Neural cell (in vitro differentiated cells): ENCODE results near the gene SH3BP4. TPM values are rescaled to one million over a fixed set of nuclear protein-coding genes. Genes with fewer than 3 reads are reported as not detected.

Experiments used
- H2AFZ ChIP-seq: fragments of 200-600, 300-800 bp; sonication (generic), shearing (Covaris generic); 2 replicates; pipeline ENCODE4 v1.6.0; 2014; ENCODE audit warnings: low read depth, mild to moderate bottlenecking, antibody characterized with exemption, low read length, moderate library complexity
- H3F3A ChIP-seq: fragments of 200-600 bp; shearing (Covaris generic); 2 replicates; pipeline ENCODE4 v1.6.1; 2016; ENCODE audit warnings: mild to moderate bottlenecking, moderate library complexity, mixed read lengths, antibody characterized with exemption, low read length; ENCODE audit not compliant: insufficient read depth, poor library complexity, severe bottlenecking
- H3K27ac ChIP-seq: fragments of 200-600, 300-800 bp; sonication (generic), shearing (Covaris generic); 2 replicates; pipeline ENCODE4 v1.5.1; 2014; ENCODE audit warnings: mild to moderate bottlenecking, low read length, moderate library complexity
- H3K27me3 ChIP-seq: fragments of 300-800, 200-600 bp; sonication (generic), shearing (Covaris generic); 2 replicates; pipeline ENCODE4 v1.6.0; 2014; ENCODE audit warnings: mild to moderate bottlenecking, low read depth, low read length, moderate library complexity; ENCODE audit not compliant: insufficient read depth
- H3K36me3 ChIP-seq: fragments of 300-800, 200-600 bp; sonication (generic), shearing (Covaris generic); 2 replicates; pipeline ENCODE4 v1.5.1; 2014; ENCODE audit warnings: mild to moderate bottlenecking, antibody characterized with exemption, low read length, moderate library complexity; ENCODE audit not compliant: insufficient read depth
- H3K4me2 ChIP-seq: fragments of 300-800, 200-600 bp; sonication (generic), shearing (Covaris generic); 2 replicates; pipeline ENCODE4 v1.6.0; 2014; ENCODE audit warnings: mild to moderate bottlenecking, low read length
- H3K4me3 ChIP-seq: fragments of 300-800, 200-600 bp; sonication (generic), shearing (Covaris generic); 2 replicates; pipeline ENCODE4 v1.5.1; 2014; ENCODE audit warnings: mild to moderate bottlenecking, low read length, moderate library complexity
- H3K79me2 ChIP-seq: fragments of 200-600 bp; shearing (Covaris generic); replicated peaks from 2 replicates; pipeline ENCODE4 v1.6.0; 2014; ENCODE audit warnings: mild to moderate bottlenecking, low read length, moderate library complexity; ENCODE audit not compliant: insufficient read depth
- H3K9ac ChIP-seq: fragments of 300-800, 200-600 bp; sonication (generic), shearing (Covaris generic); 2 replicates; pipeline ENCODE4 v1.6.1; 2016; ENCODE audit warnings: mild to moderate bottlenecking, low read length, mixed read lengths
- H3K9me2 ChIP-seq: fragments of 200-600 bp; shearing (Covaris generic); 2 replicates; pipeline ENCODE4 v1.6.1; 2016; ENCODE audit warnings: mild to moderate bottlenecking, low read length, mixed read lengths; ENCODE audit not compliant: insufficient read depth
- H3K9me3 ChIP-seq: fragments of 200-600, 300-800 bp; sonication (generic), shearing (Covaris generic); 2 replicates; pipeline ENCODE4 v1.6.1; 2016; ENCODE audit warnings: mild to moderate bottlenecking, mixed run types, low read length, moderate library complexity, mixed read lengths
- H4K20me1 ChIP-seq: fragments of 200-600 bp; shearing (Covaris generic); 2 replicates; pipeline ENCODE4 v1.6.1; 2016; ENCODE audit warnings: mild to moderate bottlenecking, mixed run types; ENCODE audit not compliant: insufficient read depth
- CTCF ChIP-seq: fragments of 450-650 bp; IDR thresholded peaks from 2 replicates; pipeline ENCODE4 v1.5.1; 2014; ENCODE audit warnings: antibody characterized with exemption, mild to moderate bottlenecking, moderate library complexity; ENCODE audit not compliant: poor library complexity, severe bottlenecking
- EP300 ChIP-seq: fragments of 450-650 bp; conservative IDR thresholded peaks from 2 replicates; pipeline ENCODE4 v1.6.1; 2014; ENCODE audit warnings: antibody characterized with exemption, mild to moderate bottlenecking, moderate library complexity; ENCODE audit not compliant: poor library complexity, severe bottlenecking
- EZH2 ChIP-seq: fragments of 200-600, 300-800 bp; shearing (Covaris generic), sonication (generic); IDR thresholded peaks from 2 replicates; pipeline ENCODE4 v1.6.1; 2014; ENCODE audit warnings: antibody characterized with exemption, low read length, borderline replicate concordance, mild to moderate bottlenecking; ENCODE audit not compliant: insufficient read depth, poor library complexity, severe bottlenecking
- MXI1 ChIP-seq: fragments of 450-650 bp; conservative IDR thresholded peaks from 2 replicates; pipeline ENCODE4 v1.6.1; 2014; ENCODE audit warnings: antibody characterized with exemption, mild to moderate bottlenecking; ENCODE audit not compliant: poor library complexity, severe bottlenecking
- POLR2AphosphoS5 ChIP-seq: IDR thresholded peaks from 2 replicates; pipeline ENCODE4 v1.6.1; 2012
- RAD21 ChIP-seq: fragments of 450-650 bp; conservative IDR thresholded peaks from 2 replicates; pipeline ENCODE4 v1.6.1; 2014; ENCODE audit warnings: antibody characterized with exemption, mild to moderate bottlenecking, moderate library complexity
- REST ChIP-seq: IDR thresholded peaks from 2 replicates; pipeline ENCODE4 v1.6.1; 2012; ENCODE audit warnings: borderline replicate concordance
- SMC3 ChIP-seq: fragments of 450-650 bp; conservative IDR thresholded peaks from 2 replicates; pipeline ENCODE4 v1.6.1; 2014; ENCODE audit warnings: antibody characterized with exemption, mild to moderate bottlenecking, moderate library complexity; ENCODE audit not compliant: poor library complexity
- TAF1 ChIP-seq: IDR thresholded peaks from 2 replicates; pipeline ENCODE4 v1.6.1; 2012; ENCODE audit warnings: low read depth
- polyA plus RNA-seq: library from polyadenylated mRNA; depleted of rRNA; stranded (reverse); fragments of >200 nt; gene quantifications from 2 replicates; pipeline ENCODE4 v1.2.3, GENCODE V29; 2014

SH3BP4 gene
- polyA plus RNA-seq, 1 donor from 2014 or later, result 3.3 TPM

GRCh38 chr2:234958311-234958710 is 6.5 kb downstream of the SH3BP4 start:
- Histone ChIP-seq H3K9ac (no peak overlapping the region), H2AFZ (no peak overlapping the region), H3K4me2 (no peak overlapping the region), H3K27me3 (no peaks in the 10 kb centered on the region), H3K9me2 (no peaks in the 10 kb centered on the region), H3K79me2 (peaks cover 90% of the 10 kb centered on the region), H3K9me3 (no peaks in the 10 kb centered on the region), H3K36me3 (no peaks in the 10 kb centered on the region), H4K20me1 (no peaks in the 10 kb centered on the region), H3K4me3 (no peak overlapping the region), H3K27ac (no peak overlapping the region), H3F3A (no peaks in the 10 kb centered on the region)
- TF ChIP-seq SMC3, result no peak
- TF ChIP-seq EZH2, result no peak
- no peak for TF ChIP-seq CTCF
- TF ChIP-seq EP300, result no peak
- no peak for TF ChIP-seq POLR2AphosphoS5

GRCh38 chr2:234958746-234959395 is 7.1 kb downstream of the SH3BP4 start:
- Histone ChIP-seq H3K36me3 (no peaks in the 10 kb centered on the region), H3K4me2 (no peak overlapping the region), H3K9me3 (no peaks in the 10 kb centered on the region), H3K79me2 (peaks cover 90% of the 10 kb centered on the region), H3K4me3 (no peak overlapping the region), H2AFZ (no peak overlapping the region), H3F3A (no peaks in the 10 kb centered on the region), H3K9ac (no peak overlapping the region), H3K9me2 (no peaks in the 10 kb centered on the region), H3K27me3 (no peaks in the 10 kb centered on the region), H3K27ac (no peak overlapping the region), H4K20me1 (no peaks in the 10 kb centered on the region)
- TF ChIP-seq REST (no peak), EP300 (no peak), CTCF (no peak), RAD21 (no peak), MXI1 (no peak), SMC3 (no peak), TAF1 (no peak), EZH2 (no peak), POLR2AphosphoS5 (no peak)
